HepG2 (cell line): ENCODE data around the gene MTHFD2. TPM values are rescaled to one million over a fixed set of nuclear protein-coding genes. Genes with fewer than 3 reads are reported as not detected.
A peak's percentile ranks its signal among the peaks of the same experiment; 100 is the strongest.

Source experiments
- BRCA1 ChIP-seq: sonication (generic); formaldehyde crosslinking; IDR thresholded peaks from 2 replicates; pipeline ENCODE4 v1.4.0; 2020; ENCODE audit warnings: missing genetic modification reagents
- CEBPB ChIP-seq: IDR thresholded peaks from 2 replicates; pipeline ENCODE4 v1.6.1; 2011; ENCODE audit warnings: low read depth, low read length, improper control_type of control experiment, borderline replicate concordance
- CENPX ChIP-seq: sonication (generic); formaldehyde crosslinking; IDR thresholded peaks from 2 replicates; pipeline ENCODE4 v1.9.0; 2021; ENCODE audit warnings: mild to moderate bottlenecking, missing genetic modification reagents, moderate library complexity
- CREB1 ChIP-seq, 2 experiments: fragments of 450-650 bp in 1 of 2; IDR thresholded peaks; 2 replicates each; pipeline ENCODE4 v1.6.1; 2016 to 2017; ENCODE audit warnings: control low read depth in 1 of 2, mild to moderate bottlenecking in 1 of 2, missing compliant biosample characterization in 1 of 2, missing genetic modification characterization in 1 of 2
- GLI4 ChIP-seq: sonication (generic); formaldehyde crosslinking; IDR thresholded peaks from 2 replicates; pipeline ENCODE4 v1.5.1; 2020; ENCODE audit warnings: missing genetic modification reagents, mild to moderate bottlenecking, moderate library complexity, borderline replicate concordance
- HOXD1 ChIP-seq: sonication (generic); formaldehyde crosslinking; IDR thresholded peaks from 2 replicates; pipeline ENCODE4 v1.5.0; 2020; ENCODE audit warnings: missing genetic modification reagents
- PPARG ChIP-seq: conservative IDR thresholded peaks from 2 replicates; pipeline ENCODE4 v1.6.1; 2016; ENCODE audit warnings: missing biosample characterization, missing genetic modification reagents
- TAF15 ChIP-seq: fragments of 200-400 bp; formaldehyde crosslinking; IDR thresholded peaks from one replicate; pipeline ENCODE4 v1.6.1; 2018; ENCODE audit warnings: mild to moderate bottlenecking, low read depth, low read length; ENCODE audit not compliant: poor library complexity, severe bottlenecking
- ZFP90 ChIP-seq: sonication (generic); formaldehyde crosslinking; IDR thresholded peaks from 2 replicates; pipeline ENCODE4 v1.8.0; 2022; ENCODE audit warnings: missing genetic modification reagents, mild to moderate bottlenecking, inconsistent platforms, borderline replicate concordance
- ZMYM3 ChIP-seq: sonication (generic); formaldehyde crosslinking; IDR thresholded peaks from 2 replicates; pipeline ENCODE4 v1.5.1; 2020; ENCODE audit warnings: mild to moderate bottlenecking, missing genetic modification reagents
- ZNF367 ChIP-seq: sonication (generic); formaldehyde crosslinking; IDR thresholded peaks from 2 replicates; pipeline ENCODE4 v1.4.0; 2020; ENCODE audit warnings: missing genetic modification reagents, borderline replicate concordance
- ZNF441 ChIP-seq: sonication (generic); formaldehyde crosslinking; IDR thresholded peaks from 2 replicates; pipeline ENCODE4 v1.7.0; 2021; ENCODE audit warnings: missing genetic modification reagents, borderline replicate concordance
- ZNF563 ChIP-seq: sonication (generic); formaldehyde crosslinking; IDR thresholded peaks from 2 replicates; pipeline ENCODE4 v1.8.0; 2022; ENCODE audit warnings: mild to moderate bottlenecking, moderate library complexity, missing genetic modification reagents
- ZSCAN29 ChIP-seq: sonication (generic); formaldehyde crosslinking; conservative IDR thresholded peaks from 2 replicates; pipeline ENCODE4 v1.4.0; 2020; ENCODE audit warnings: mild to moderate bottlenecking, missing genetic modification reagents
- polyA plus RNA-seq, 8 experiments: library from polyadenylated mRNA; depleted of rRNA in 3 of 8; stranded (reverse) in 7 of 8; unstranded in 1 of 8; fragments of >200 nt; fragmentation: Illumina TruSeq in 4 of 8; extraction: Trizol in 4 of 8; gene quantifications; 2 replicates each; pipeline versions ENCODE4 v1.2.1 to v1.2.3, GENCODE V29; 2011 to 2016; ENCODE audit warnings: low read depth in 4 of 8, missing spikeins in 1 of 8, mixed read lengths in 1 of 8; ENCODE audit not compliant: insufficient read depth in 1 of 8
- total RNA-seq, 5 experiments: library from RNA; depleted of rRNA; stranded (reverse); fragments of >200 nt; fragmentation: Illumina TruSeq; extraction: Trizol; gene quantifications; 2 replicates each; pipeline ENCODE4 v1.2.3, GENCODE V29; 2016; ENCODE audit warnings: low read depth in 1 of 5

Gene MTHFD2
- total and polyA plus RNA-seq, 2 of the 13 experiments (the other 11 are each of a cell fraction or from before 2014, with no cell fraction given) = 188 to 269 TPM

- TF ChIP-seq CEBPB (peak; percentile 30; the same call in 1 of the 2 replicates), HOXD1 (CRISPR knock-in tag) (no peak), ZSCAN29 (CRISPR knock-in tag) (no peak), PPARG (CRISPR knock-in tag) (peak; percentile 99), ZMYM3 (no peak), BRCA1 (no peak), CREB1 (IDR thresholded peaks at IDR 0.05) (no peak), CREB1 (CRISPR knock-in tag; IDR thresholded peaks at IDR 0.05) (no peak), ZNF563 (CRISPR knock-in tag) (no peak), ZFP90 (CRISPR knock-in tag) (no peak), GLI4 (CRISPR knock-in tag) (no peak), ZNF367 (CRISPR knock-in tag) (no peak), ZNF441 (CRISPR knock-in tag) (no peak), TAF15 (no peak), CENPX (CRISPR knock-in tag) (no peak)
Measured at GRCh38 chr2:74267068-74267467, 68.7 kb downstream of the MTHFD2 start (continued).

Other genes starting within 250 kb of the MTHFD2 start
- gene TET3, start 213.7 kb upstream of the MTHFD2 start, total RNA-seq (2016; rRNA removed; fragmentation: Illumina TruSeq; extraction: Trizol) = 6.8 TPM in 2 replicates
- 4.3 and 4.7 TPM in 2 replicates for gene TET3, start 213.7 kb upstream of the MTHFD2 start, polyA plus RNA-seq (2011; rRNA removed)
- gene BOLA3, start 50.7 kb upstream of the MTHFD2 start, total RNA-seq (2016; rRNA removed; fragmentation: Illumina TruSeq; extraction: Trizol) = 170 and 172 TPM in 2 replicates
- gene BOLA3, start 50.7 kb upstream of the MTHFD2 start, polyA plus RNA-seq (2011; rRNA removed) = 59.1 and 89.7 TPM in 2 replicates
- 139 and 217 TPM in 2 replicates for gene MOB1A, start 19.7 kb upstream of the MTHFD2 start, total RNA-seq (2016; rRNA removed; fragmentation: Illumina TruSeq; extraction: Trizol)
- gene MOB1A, start 19.7 kb upstream of the MTHFD2 start, polyA plus RNA-seq (2011; rRNA removed) = 33.2 and 48.2 TPM in 2 replicates
- 0.25 TPM in 1 of 2 replicates, not detected in the other for gene SLC4A5, start 144.8 kb downstream of the MTHFD2 start, total RNA-seq (2016; rRNA removed; fragmentation: Illumina TruSeq; extraction: Trizol)
- gene SLC4A5, start 144.8 kb downstream of the MTHFD2 start, polyA plus RNA-seq (2011; rRNA removed) = 0.50 and 0.51 TPM in 2 replicates
- gene DCTN1, start 181.7 kb downstream of the MTHFD2 start, total RNA-seq (2016; rRNA removed; fragmentation: Illumina TruSeq; extraction: Trizol) = 109 and 122 TPM in 2 replicates
- 73.2 and 82.4 TPM in 2 replicates for gene DCTN1, start 181.7 kb downstream of the MTHFD2 start, polyA plus RNA-seq (2011; rRNA removed)
- 0.13 and 0.15 TPM in 2 replicates for gene C2orf81, start 223.0 kb downstream of the MTHFD2 start, total RNA-seq (2016; rRNA removed; fragmentation: Illumina TruSeq; extraction: Trizol)
- 0.05 and 0.17 TPM in 2 replicates for gene C2orf81, start 223.0 kb downstream of the MTHFD2 start, polyA plus RNA-seq (2011; rRNA removed)
- gene WDR54, start 223.1 kb downstream of the MTHFD2 start, total RNA-seq (2016; rRNA removed; fragmentation: Illumina TruSeq; extraction: Trizol) = 1.3 and 2.0 TPM in 2 replicates
- gene WDR54, start 223.1 kb downstream of the MTHFD2 start, polyA plus RNA-seq (2011; rRNA removed) = 12.4 and 17.3 TPM in 2 replicates
- 107 and 159 TPM in 2 replicates for gene RTKN, start 243.3 kb downstream of the MTHFD2 start, total RNA-seq (2016; rRNA removed; fragmentation: Illumina TruSeq; extraction: Trizol)
- 166 and 187 TPM in 2 replicates for gene RTKN, start 243.3 kb downstream of the MTHFD2 start, polyA plus RNA-seq (2011; rRNA removed)